H1 (cell line): Measurements from ENCODE around the gene XPO6. TPM values are rescaled to one million over a fixed set of nuclear protein-coding genes. Genes with fewer than 3 reads are reported as not detected.

Experiments
- CTCF ChIA-PET: fragments of 300-600 bp; sonication (Branson Sonifier 250); formaldehyde crosslinking; loops from one replicate; lab custom pipeline; 2021; ENCODE audit not compliant: partially characterized antibody; lab: Charles Lee
- POLR2A ChIA-PET: fragments of 300-600 bp; sonication (Branson Sonifier 250); formaldehyde crosslinking; loops from one replicate; lab custom pipeline; 2021; ENCODE audit warnings: inconsistent platforms; ENCODE audit not compliant: partially characterized antibody; lab: Charles Lee
- DNase-seq, 2 experiments: peaks; one replicate each; pipeline versions ENCODE4 v3.0.0 to v3.0.0-alpha.2; 2010 to 2022; ENCODE audit warnings: low spot score in 2 of 2, low read depth in 1 of 2, mixed read lengths in 1 of 2
- FAIRE-seq: peaks from 2 replicates; lab custom pipeline; 2011; peaks lifted over from hg19 to GRCh38; lab: Jason Lieb, UNC
- H2AFZ ChIP-seq: 2 replicates; pipeline ENCODE4 v1.8.1; 2012; ENCODE audit warnings: low read length, inconsistent platforms
- H2AK5ac ChIP-seq: 2 replicates; pipeline ENCODE4 v1.6.1; 2013; ENCODE audit warnings: low read depth, low read length
- H2BK120ac ChIP-seq: replicated peaks from 2 replicates; pipeline ENCODE3; 2013; ENCODE audit warnings: low read depth, low read length, inconsistent platforms
- H2BK12ac ChIP-seq: 2 replicates; pipeline ENCODE4 v1.6.1; 2013; ENCODE audit warnings: low read depth, low read length
- H2BK15ac ChIP-seq: 2 replicates; pipeline ENCODE4 v1.6.1; 2013; ENCODE audit warnings: low read length
- H2BK20ac ChIP-seq: 2 replicates; pipeline ENCODE4 v1.6.1; 2013; ENCODE audit warnings: low read length
- H2BK5ac ChIP-seq: 2 replicates; pipeline ENCODE4 v1.6.1; 2013; ENCODE audit warnings: low read depth, low read length
- H3K14ac ChIP-seq: 2 replicates; pipeline ENCODE4 v1.6.1; 2013; ENCODE audit warnings: inconsistent platforms; ENCODE audit not compliant: insufficient read length
- H3K18ac ChIP-seq: 2 replicates; pipeline ENCODE4 v1.6.1; 2013; ENCODE audit warnings: low read length; ENCODE audit errors: extremely low read depth
- H3K23ac ChIP-seq: 2 replicates; pipeline ENCODE4 v1.6.1; 2013; ENCODE audit warnings: inconsistent platforms; ENCODE audit not compliant: insufficient read length
- H3K23me2 ChIP-seq: 2 replicates; pipeline ENCODE4 v1.6.1; 2013; ENCODE audit warnings: low read depth, low read length
- H3K27ac ChIP-seq: 2 replicates; pipeline ENCODE4 v1.6.1; 2011; ENCODE audit warnings: low read depth, low read length, inconsistent platforms
- H3K27me3 ChIP-seq, 4 experiments: replicated peaks in 1 of 4; 1 replicate in 1 of 4; 2 replicates in 3 of 4; pipeline versions ENCODE4 v1.6.1 to v1.8.1; 2011 to 2013; ENCODE audit warnings: low read length in 3 of 4, mild to moderate bottlenecking in 3 of 4, inconsistent platforms in 2 of 4, mixed read lengths in 2 of 4, moderate library complexity in 1 of 4; ENCODE audit not compliant: control insufficient read depth in 3 of 4, insufficient read depth in 3 of 4; ENCODE audit errors: extremely low read depth in 1 of 4
- H3K36me3 ChIP-seq, 4 experiments: 2 replicates each; pipeline versions ENCODE4 v1.6.1 to v1.8.1; 2011 to 2013; ENCODE audit warnings: mild to moderate bottlenecking in 4 of 4, low read length in 3 of 4, moderate library complexity in 2 of 4, control low read depth in 1 of 4, inconsistent platforms in 1 of 4; ENCODE audit not compliant: insufficient read depth in 4 of 4, control insufficient read depth in 2 of 4
- H3K4ac ChIP-seq: replicated peaks from 2 replicates; pipeline ENCODE3; 2013; ENCODE audit warnings: low read length, low read depth, mixed read lengths, inconsistent platforms; ENCODE audit not compliant: insufficient read length
- H3K4me1 ChIP-seq, 4 experiments: replicated peaks in 1 of 4; 1 replicate in 1 of 4; 2 replicates in 3 of 4; pipeline versions ENCODE4 v1.6.1 to v1.8.1; 2011 to 2013; ENCODE audit warnings: low read length in 3 of 4, inconsistent platforms in 2 of 4, mixed read lengths in 1 of 4; ENCODE audit not compliant: insufficient read depth in 4 of 4, control insufficient read depth in 3 of 4
- H3K4me2 ChIP-seq, 2 experiments: 2 replicates each; pipeline versions ENCODE4 v1.6.1 to v1.8.1; 2011 to 2013; ENCODE audit warnings: low read depth in 2 of 2, low read length in 2 of 2, control low read depth in 1 of 2, inconsistent platforms in 1 of 2, mild to moderate bottlenecking in 1 of 2; ENCODE audit not compliant: insufficient read depth in 1 of 2
- H3K4me3 ChIP-seq, 4 experiments: fragments of 200-600, 300-600 bp in 1 of 4; sonication (generic), shearing (Covaris generic), sonication (Bioruptor Twin) in 1 of 4; 2 replicates each; pipeline versions ENCODE4 v1.5.1 to v1.8.1; 2011 to 2016; ENCODE audit warnings: low read length in 4 of 4, low read depth in 3 of 4, control low read depth in 2 of 4, inconsistent platforms in 2 of 4, mild to moderate bottlenecking in 2 of 4, mixed read lengths in 1 of 4, moderate library complexity in 1 of 4; ENCODE audit not compliant: insufficient read depth in 2 of 4; ENCODE audit errors: extremely low read depth in 1 of 4
- H3K56ac ChIP-seq: replicated peaks from 2 replicates; pipeline ENCODE3; 2013; ENCODE audit warnings: low read depth, mild to moderate bottlenecking, mixed read lengths, low read length, inconsistent platforms; ENCODE audit not compliant: insufficient read length
- H3K79me1 ChIP-seq: 2 replicates; pipeline ENCODE4 v1.6.1; 2013; ENCODE audit warnings: low read depth, low read length, control low read depth
- H3K79me2 ChIP-seq, 2 experiments: 2 replicates each; pipeline versions ENCODE4 v1.6.1 to v1.8.1; 2012 to 2013; ENCODE audit warnings: low read length in 2 of 2, mild to moderate bottlenecking in 2 of 2, inconsistent platforms in 1 of 2; ENCODE audit not compliant: insufficient read depth in 2 of 2, control insufficient read depth in 1 of 2
- H3K9ac ChIP-seq, 4 experiments: replicated peaks in 1 of 4; 1 replicate in 1 of 4; 2 replicates in 3 of 4; pipeline versions ENCODE4 v1.6.1 to v1.8.1; 2011 to 2013; ENCODE audit warnings: low read depth in 3 of 4, low read length in 3 of 4, control low read depth in 2 of 4, mild to moderate bottlenecking in 2 of 4, moderate library complexity in 2 of 4, inconsistent platforms in 1 of 4; ENCODE audit errors: extremely low read depth in 1 of 4
- H3K9me3 ChIP-seq, 2 experiments: 2 replicates each; pipeline versions ENCODE4 v1.6.1 to v1.8.1; 2012 to 2013; ENCODE audit warnings: mild to moderate bottlenecking in 2 of 2, moderate library complexity in 2 of 2, control low read depth in 1 of 2, inconsistent platforms in 1 of 2, low read depth in 1 of 2, low read length in 1 of 2, mixed read lengths in 1 of 2; ENCODE audit not compliant: insufficient read depth in 2 of 2
- H4K20me1 ChIP-seq, 2 experiments: replicated peaks in 1 of 2; 2 replicates each; pipeline versions ENCODE3 to v1.8.1; 2011 to 2013; ENCODE audit warnings: inconsistent platforms in 2 of 2, low read length in 2 of 2, mild to moderate bottlenecking in 1 of 2; ENCODE audit not compliant: insufficient read depth in 2 of 2, control insufficient read depth in 1 of 2
- H4K5ac ChIP-seq: 2 replicates; pipeline ENCODE4 v1.6.1; 2013; ENCODE audit warnings: low read length, low read depth, mixed read lengths, inconsistent platforms; ENCODE audit not compliant: insufficient read length
- H4K8ac ChIP-seq: 2 replicates; pipeline ENCODE4 v1.8.0; 2013; ENCODE audit warnings: mild to moderate bottlenecking, moderate library complexity, low read length, inconsistent platforms; ENCODE audit not compliant: insufficient read depth; ENCODE audit errors: extremely low read depth
- H4K91ac ChIP-seq: replicated peaks from 2 replicates; pipeline ENCODE3; 2013; ENCODE audit warnings: low read length, mixed read lengths, inconsistent platforms; ENCODE audit not compliant: insufficient read length
- BACH1 ChIP-seq: IDR thresholded peaks from 2 replicates; pipeline ENCODE4 v1.6.1; 2012; ENCODE audit warnings: low read length, improper control_type of control experiment
- CBX5 ChIP-seq: fragments of 300-800, 300-1000 bp; sonication (generic); IDR thresholded peaks from 2 replicates; pipeline ENCODE4 v1.7.1; 2016; ENCODE audit warnings: antibody characterized with exemption, low read length, low read depth
- CEBPB ChIP-seq: IDR thresholded peaks from 2 replicates; pipeline ENCODE4 v1.6.1; 2012; ENCODE audit warnings: low read depth, low read length
- CTBP2 ChIP-seq: IDR thresholded peaks from 2 replicates; pipeline ENCODE4 v1.7.0; 2011; ENCODE audit warnings: borderline replicate concordance, mild to moderate bottlenecking, moderate library complexity, mixed read lengths, low read length; ENCODE audit not compliant: insufficient read depth, insufficient read length
- GTF2F1 ChIP-seq: IDR thresholded peaks from 2 replicates; pipeline ENCODE4 v1.6.1; 2012; ENCODE audit warnings: low read depth, low read length, improper control_type of control experiment, borderline replicate concordance
- KDM5A ChIP-seq: fragments of 200-600 bp; IDR thresholded peaks from 2 replicates; pipeline ENCODE4 v1.7.1; 2012; ENCODE audit warnings: mild to moderate bottlenecking, low read length, inconsistent platforms, mixed read lengths
- POLR2A ChIP-seq, 2 experiments: IDR thresholded peaks; 1 replicate in 1 of 2; 2 replicates in 1 of 2; pipeline ENCODE4 v1.6.1; 2011; ENCODE audit warnings: low read depth in 2 of 2, low read length in 2 of 2, mild to moderate bottlenecking in 2 of 2; ENCODE audit errors: control extremely low read depth in 1 of 2
- RNF2 ChIP-seq: fragments of 200-900, 300-1000 bp; sonication (generic); IDR thresholded peaks from 2 replicates; pipeline ENCODE4 v1.7.1; 2016; ENCODE audit warnings: borderline replicate concordance, low read depth, mild to moderate bottlenecking, antibody characterized with exemption, low read length; ENCODE audit not compliant: poor library complexity, severe bottlenecking; ENCODE audit errors: missing control alignments
- WGBS, 2 experiments: shearing (Covaris generic) in 1 of 2; methylation state at CpG; one replicate each; pipeline versions ENCODE4 v1.1.6 to v1.1.7; 2013 to 2015; ENCODE audit warnings: low lambda C conversion rate in 2 of 2, mixed read lengths in 2 of 2, inconsistent platforms in 1 of 2, low coverage in 1 of 2, missing lambda C conversion rate in 1 of 2; ENCODE audit not compliant: insufficient replicate concordance in 2 of 2, insufficient coverage in 1 of 2, insufficient read length in 1 of 2; ENCODE audit errors: extremely low coverage in 1 of 2, missing lambda C conversion rate in 1 of 2; 5-methylcytosine and 5-hydroxymethylcytosine counted together
- polyA plus RNA-seq, 7 experiments: library from polyadenylated mRNA; depleted of rRNA in 3 of 7; stranded (reverse) in 5 of 7; unstranded in 2 of 7; fragments of >200 nt in 5 of 7; fragments of 200-250 nt in 2 of 7; gene quantifications; 1 replicate in 5 of 7; 2 replicates in 1 of 7; 4 replicates in 1 of 7; pipeline versions ENCODE4 v1.2.1 to v1.2.3, GENCODE V29; 2011 to 2013; ENCODE audit warnings: missing spikeins in 2 of 7, mixed read lengths in 2 of 7
- total RNA-seq: library from RNA; stranded (reverse); fragmentation: NEBNext Ultra II Directional; extraction: Animal tissue kit (Norgen Biotek cat#: 25700); gene quantifications from 2 replicates; pipeline ENCODE4 v1.2.1, GENCODE V29; 2021

The XPO6 gene
- total and polyA plus RNA-seq, 2 of the 8 experiments (the other 6 are each of a cell fraction or from before 2014, with no cell fraction given), result 152 to 254 TPM

GRCh38 chr16:28061352-28062101 lies 150.2 kb downstream of the XPO6 start:
- no peak for FAIRE-seq
- Histone ChIP-seq H3K4me1 (peaks cover 0 to 3% (median under 1%) of the 10 kb centered on the region in 4 experiments; a peak in 3 of 7 replicates), H3K79me1 (no peaks in the 10 kb centered on the region), H3K18ac (no peak overlapping the region), H4K8ac (no peak overlapping the region), H3K4me3 (no peak overlapping the region), H3K14ac (no peak overlapping the region), H2BK12ac (no peak overlapping the region), H2AK5ac (no peak overlapping the region; the same call in 1 of the 2 replicates), H3K36me3 (no peaks in the 10 kb centered on the region; a peak in 2 of 8 replicates), H3K56ac (no peak overlapping the region), H3K9ac (no peak overlapping the region), H3K79me2 (no peaks in the 10 kb centered on the region), H2BK5ac (no peak overlapping the region), H2BK120ac (no peak overlapping the region), H2BK20ac (no peak overlapping the region), H3K9me3 (no peaks in the 10 kb centered on the region), H3K27ac (no peak overlapping the region), H4K20me1 (no peaks in the 10 kb centered on the region), H2BK15ac (no peak overlapping the region), H3K23ac (no peak overlapping the region), H3K4ac (no peak overlapping the region), H3K4me2 (no peak overlapping the region; a peak in 1 of 4 replicates), H3K23me2 (peaks cover 10% of the 10 kb centered on the region; the same call in 1 of the 2 replicates), H3K27me3 (peaks cover 23 to 49% (median 42%) of the 10 kb centered on the region in 4 experiments), H4K5ac (no peak overlapping the region), H4K91ac (no peak overlapping the region), H2AFZ (no peak overlapping the region)
- TF ChIP-seq CTBP2 (no peak), GTF2F1 (no peak), CEBPB (no peak), CBX5 (no peak), BACH1 (no peak), KDM5A (no peak), RNF2 (no peak), POLR2A (IDR thresholded peaks at IDR 0.05; ENCODE audit: control extremely low read depth in 1 of 2, low read depth in 2 of 2, low read length in 2 of 2) (no peak)
- ChIA-PET POLR2A (no interaction called here), CTCF (interaction anchor here (0.8 to 2.2 kb wide), 7 partner anchors 9 to 422 kb away, joined by 3 to 9 read pairs (median 3); no protein-coding TSS in a partner anchor)
- DNase-seq, result no peak
- 75% methylated on average over 10 of the region's 10 CpGs; no CpG with 5 or more reads in 1 of the 2 experiments for WGBS, 2 experiments
